GM18526 (cell line): ENCODE results near the gene GPRC5B.

Experiments used
- POLR2A ChIP-seq: IDR thresholded peaks from 3 replicates; pipeline ENCODE4 v1.6.1; 2011; ENCODE audit not compliant: insufficient read length; ENCODE audit errors: extremely low read depth

Gene GPRC5B

DNA sequence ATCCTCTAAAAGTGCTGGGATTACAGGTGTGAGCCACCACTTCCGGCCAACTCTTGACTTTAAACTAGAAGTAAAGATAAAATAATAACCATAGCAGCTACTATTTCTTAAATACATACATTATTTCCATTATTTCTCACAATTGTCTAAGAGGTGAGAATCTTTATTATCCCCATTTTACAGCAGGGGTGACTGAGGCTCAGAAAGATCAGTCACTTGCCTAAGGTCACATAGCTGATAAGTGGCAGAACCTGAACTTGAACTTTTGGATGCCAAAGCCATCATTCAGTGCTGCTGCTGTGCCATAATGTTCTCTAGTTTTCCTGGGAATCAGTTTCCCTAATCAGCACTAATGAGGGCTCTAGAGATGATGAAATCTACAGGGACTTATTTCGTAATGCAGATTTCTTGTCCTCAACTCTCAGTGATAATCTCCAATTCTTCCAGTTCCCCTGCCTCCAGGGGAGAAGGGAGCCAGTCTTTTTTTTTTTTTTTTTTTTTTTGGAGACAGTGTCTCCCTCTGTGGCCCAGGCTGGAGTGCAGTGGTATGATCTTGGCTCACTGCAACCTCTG is 25.2 kb upstream of the GPRC5B start:
- TF ChIP-seq POLR2A = no peak

DNA sequence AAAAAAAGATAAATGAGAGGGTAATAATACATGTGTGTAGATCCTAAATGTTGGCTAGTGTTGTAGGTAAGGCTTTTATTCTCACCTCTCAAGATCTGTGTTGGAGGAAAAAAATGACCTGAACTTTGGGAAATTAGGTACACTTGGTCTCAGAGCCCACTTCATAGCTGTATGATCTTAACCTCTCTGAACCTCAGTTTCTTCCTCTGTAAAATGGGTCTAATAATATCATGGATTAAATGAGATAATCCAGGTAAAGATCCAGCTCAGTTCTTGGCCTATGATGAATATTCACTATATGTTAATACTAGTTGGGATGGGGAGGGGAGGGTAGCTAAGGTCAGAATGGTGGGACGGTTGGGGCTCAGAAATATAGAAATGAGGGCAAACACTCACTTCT is 24.3 kb upstream of the GPRC5B start:
- TF ChIP-seq POLR2A = no peak

DNA sequence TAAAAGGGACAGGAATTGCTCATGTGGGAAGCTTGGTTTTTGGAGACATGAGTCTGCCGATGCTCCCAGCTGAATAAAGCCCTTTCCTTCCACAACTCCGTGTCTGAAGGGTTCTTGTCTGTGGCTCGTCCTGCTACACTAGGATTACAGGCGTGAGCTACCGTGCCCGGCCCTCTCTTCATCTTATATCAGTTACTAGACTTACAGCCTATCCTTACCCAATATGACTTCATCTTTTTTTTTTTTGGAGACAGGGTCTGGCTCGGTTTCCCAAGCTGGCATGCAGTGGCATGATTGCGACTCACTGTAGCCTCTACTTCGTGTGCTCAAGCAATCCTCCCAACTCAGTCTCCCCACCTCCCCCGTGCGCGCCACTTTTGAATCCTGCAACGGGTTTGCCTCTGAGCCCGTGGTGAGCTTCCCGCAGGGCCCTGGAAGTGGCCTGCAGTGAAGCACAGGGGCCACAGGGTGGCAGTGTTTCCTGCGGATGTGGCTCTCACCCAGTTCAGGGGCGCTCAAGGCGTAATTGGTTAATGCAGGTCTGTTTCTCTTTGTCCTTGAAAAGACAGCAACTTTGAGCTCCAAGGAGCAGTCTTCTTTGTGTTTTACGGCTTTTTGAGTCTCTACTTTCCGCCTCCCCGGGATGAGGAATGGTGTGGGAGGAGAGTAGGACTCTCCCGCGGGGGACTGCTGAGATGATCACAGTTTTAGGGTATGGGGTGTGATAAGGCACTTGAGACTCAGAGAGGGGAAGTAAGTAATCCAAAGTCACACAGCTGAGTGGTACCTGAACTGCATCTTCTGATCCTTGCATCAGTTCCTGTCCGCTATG is 22.7 kb upstream of the GPRC5B start:
- no peak for TF ChIP-seq POLR2A

DNA sequence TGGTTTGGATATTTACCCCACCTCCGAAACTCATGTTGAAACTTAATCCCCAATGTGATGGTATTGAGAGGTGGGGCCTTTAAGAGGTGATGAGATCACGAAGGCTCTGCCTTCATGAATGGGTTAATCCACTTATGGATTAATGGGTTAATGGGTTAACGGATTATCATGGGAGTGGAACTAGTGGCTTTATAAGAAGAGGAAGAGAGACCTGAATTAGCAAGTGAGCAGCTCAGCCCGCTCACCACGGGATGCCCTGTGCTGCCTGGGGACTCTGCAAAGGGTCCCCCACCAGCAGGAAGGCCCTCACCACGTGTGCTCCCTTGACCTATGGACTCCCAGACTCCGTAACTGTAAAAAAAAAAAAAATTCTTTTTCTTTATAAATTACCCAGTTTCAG is 16.5 kb upstream of the GPRC5B start:
- TF ChIP-seq POLR2A = no peak

DNA sequence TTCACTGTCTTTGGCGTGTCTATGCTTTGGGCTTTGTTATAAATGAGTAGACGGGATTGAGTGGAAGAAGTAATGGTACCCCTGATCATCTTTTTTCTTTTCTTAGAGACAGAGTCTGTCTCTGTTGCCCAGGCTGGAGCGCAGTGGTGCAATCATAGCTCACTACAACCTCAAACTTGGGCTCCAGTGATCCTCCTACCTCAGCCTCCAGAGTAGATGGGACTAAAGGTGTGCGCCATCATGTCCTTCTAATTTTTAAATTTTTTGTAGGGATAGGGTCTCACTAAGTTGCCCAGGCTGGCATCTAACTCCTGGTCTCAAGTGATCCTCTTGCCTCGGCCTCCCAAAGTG is 14.9 kb upstream of the GPRC5B start:
- TF ChIP-seq POLR2A = no peak

DNA sequence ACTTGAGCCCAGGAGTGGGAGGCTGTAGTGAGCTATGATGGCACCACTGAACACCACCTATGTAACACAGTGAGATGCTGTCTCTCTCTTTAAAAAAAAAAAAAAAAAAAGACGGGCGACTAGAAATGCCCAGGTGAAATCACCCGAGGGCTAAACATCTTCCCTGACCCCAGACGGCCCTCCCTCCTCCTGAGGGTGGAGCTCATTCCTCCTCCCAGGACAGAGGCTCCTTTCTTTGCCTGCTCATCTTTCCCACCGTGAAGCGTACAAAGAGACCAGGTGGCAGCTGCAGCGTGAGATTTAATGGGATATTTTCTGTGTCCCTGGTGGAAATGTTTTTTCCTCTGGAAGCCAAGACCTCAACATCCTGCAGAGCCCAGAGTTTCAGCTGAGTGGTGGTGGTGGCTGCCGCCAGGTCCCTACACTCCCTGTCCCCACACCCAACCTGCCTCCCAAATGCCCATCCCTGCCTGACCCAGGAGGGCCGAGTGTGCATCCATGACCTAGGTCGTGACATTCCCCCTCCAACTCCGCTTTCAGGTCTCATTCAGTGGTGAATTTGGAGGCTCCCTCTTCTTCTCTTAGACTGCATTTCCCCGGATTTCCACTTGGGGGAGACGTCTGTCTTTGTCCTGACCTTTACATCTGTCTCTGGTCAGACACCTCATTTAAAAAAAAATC is 14.4 kb upstream of the GPRC5B start:
- no peak for TF ChIP-seq POLR2A

DNA sequence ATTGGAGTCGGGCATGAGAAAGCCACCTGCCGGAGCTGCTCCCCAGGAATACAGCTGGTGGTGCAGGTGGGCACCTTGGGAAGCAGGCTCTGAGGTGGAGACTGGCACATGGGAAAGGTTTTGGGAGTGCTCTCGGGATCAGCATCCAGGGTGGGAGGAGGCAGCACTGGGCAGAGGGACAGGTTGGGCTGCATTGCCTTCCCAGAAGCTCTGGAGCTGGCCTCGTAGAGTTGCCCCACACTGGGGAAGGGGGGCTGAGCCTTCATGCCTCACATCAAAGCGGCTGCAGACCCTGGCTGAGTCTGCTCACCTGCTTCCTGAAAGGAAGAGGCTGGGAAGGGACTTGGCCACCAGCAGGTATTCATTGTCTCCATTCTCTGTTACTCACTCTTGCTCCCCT is 13.5 kb upstream of the GPRC5B start:
- TF ChIP-seq POLR2A = no peak

DNA sequence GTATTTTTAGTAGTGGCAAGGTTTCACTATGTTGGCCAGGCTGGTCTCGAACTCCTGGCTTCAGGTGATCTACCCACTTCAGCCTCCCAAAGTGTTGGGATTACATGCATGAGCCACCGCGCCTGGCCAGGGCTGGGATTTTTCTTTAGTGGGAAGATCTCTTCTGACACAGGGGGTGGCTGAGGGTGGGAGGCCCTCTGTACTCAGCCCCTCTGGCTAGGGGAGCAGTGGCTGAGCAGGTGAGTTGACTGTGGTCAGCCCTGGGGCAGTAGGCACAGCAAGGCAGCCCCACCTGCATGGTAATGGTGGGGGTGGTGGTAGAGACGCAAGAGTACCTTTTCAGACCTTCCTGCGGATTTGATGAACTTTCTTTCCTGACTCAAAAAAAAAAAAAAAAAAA is 12.3 kb upstream of the GPRC5B start:
- no peak for TF ChIP-seq POLR2A

DNA sequence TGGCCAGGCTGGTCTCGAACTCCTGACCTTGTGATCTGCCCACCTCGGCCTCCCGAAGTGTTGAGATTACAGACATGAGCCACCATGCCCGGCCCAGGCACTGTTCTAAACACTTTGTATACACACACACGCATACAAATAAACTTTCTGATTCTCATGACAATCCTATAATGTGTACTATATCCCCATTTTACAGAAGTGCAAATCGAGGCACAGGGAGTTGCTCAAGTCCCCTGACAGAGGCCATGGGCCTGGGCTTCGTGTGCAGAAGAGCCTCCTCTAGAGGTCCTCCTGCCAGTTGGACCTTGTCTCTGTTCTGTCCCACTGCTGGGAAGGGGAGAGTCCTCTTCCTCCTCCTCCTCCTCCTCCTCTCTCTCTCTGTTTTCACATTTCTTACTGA is 9.9 kb upstream of the GPRC5B start:
- no peak for TF ChIP-seq POLR2A

DNA sequence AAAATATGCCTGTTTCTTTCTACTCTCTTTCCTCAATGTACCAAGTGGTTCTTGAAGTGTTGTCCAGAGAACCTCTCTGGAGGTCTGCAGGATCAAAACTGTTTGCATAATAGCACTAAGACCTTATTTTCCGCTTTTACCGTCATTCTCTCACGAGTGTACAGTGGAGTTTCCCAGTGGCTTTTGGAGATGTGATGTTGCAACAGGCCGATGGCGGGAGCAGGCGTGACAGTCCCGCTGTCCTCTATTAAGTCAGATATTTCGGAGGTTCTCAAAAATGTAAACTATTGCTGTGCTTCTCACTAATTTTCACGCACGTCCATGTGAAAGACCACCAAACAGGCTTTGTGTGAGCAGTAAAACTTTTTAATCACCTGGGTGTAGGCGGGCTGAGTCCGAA is 8.3 kb upstream of the GPRC5B start:
- TF ChIP-seq POLR2A = no peak

DNA sequence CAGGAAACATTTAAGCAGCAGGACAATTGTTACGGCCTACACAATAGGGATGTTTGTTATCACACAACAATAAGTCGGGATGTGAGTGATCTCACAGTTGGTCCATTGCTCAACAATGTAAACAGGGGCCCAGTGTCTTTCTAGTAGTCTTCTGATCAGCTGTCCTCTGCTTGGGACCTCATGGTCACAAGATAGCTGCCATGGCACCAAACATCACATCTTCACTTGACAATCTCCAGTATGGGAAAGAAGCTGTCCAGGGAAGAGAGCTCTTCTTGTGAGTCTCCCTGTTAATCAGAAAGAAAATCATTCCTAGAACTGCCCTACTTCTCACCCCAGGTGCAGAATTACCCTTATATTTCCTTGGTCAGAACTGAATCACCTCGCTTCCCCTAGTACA is 6.3 kb upstream of the GPRC5B start:
- no peak for TF ChIP-seq POLR2A

DNA sequence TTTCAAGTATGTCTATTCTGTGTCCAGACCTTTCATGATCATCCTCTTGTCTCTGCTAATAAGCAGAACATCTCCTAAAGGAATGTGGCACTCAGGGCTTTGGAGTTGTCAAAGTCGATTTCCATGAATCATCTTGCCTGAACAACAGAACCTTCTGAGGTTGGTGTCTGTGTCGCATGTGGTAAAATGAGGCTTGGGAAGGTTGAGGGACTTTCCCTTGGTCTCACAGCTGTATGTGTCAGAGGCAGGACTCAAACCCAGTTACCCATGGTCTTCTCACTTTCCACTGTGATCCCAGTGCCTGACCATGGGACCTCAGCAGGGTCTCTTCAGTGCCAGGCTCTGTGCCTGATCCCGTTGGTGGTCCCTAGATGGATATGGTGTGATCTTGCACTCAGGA is 4.2 kb upstream of the GPRC5B start:
- TF ChIP-seq POLR2A = no peak

DNA sequence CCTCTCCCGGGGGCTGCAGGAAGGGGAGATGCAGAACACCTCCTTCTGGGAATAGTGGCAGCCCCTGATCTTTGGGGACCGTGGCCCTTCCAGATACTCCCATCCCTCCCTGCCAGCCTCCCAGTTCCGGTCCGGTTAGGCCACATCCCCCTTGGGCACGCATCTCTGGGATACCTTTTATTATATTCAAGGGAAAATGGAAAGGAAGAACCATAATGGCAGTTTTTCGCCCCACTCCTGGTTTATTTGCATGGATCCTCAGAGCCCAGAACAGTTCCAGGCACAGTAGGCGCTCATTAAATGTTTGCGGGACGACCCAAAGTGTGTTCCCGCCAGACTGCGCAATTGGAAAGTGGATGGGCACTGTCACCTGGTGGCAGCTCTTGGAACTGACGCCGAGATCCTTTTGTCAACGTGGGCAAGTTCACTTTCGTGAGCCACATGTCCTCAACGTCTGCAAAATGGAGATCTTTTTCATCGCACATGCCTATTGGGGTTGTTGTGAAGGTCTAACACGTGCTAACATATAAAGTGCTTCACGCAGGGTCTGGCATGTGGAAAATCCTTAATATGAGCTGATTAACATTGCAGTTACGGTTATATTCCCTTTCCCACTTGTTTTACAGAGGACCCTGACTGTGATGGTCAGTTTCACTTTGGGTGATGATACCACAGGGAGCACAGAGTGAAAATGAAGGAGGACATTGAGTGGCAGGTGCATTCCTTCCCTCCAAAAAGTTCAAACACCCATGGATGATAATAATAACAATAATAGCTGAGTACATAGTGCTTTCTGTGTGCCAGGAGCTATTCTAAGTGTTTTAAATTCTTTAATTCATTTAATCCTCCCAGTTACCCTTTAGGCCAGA is 1.7 kb upstream of the GPRC5B start:
- TF ChIP-seq POLR2A = no peak

DNA sequence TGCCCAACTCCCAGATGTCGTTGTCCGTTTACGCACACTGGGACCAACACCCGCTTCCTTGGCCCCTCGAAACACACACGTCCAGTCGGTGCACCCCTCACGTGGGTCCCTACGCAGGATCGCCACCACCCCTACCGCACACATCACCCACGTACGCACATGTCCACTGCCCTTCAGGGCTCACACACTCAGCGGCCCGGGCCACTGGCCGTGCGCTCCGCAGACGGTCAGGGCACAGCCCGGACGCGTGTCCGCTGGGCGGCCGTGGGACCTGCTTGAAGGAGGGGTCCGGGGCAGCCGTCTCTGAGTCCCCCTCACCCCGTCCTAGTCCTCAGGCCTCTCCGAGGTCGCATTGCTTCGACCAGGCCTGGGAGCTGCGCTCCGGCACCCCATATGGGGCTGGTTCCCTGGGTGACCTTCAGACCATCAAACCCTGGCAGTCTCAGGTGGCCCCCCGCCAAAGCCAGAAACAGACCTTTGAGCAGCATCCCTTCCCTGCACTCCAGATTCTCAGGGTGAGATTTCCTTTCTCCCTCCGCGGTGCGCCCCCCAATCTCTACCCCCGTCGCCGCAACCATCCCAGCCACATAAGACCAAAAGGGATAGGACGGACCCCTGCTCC is 914 bp upstream of the GPRC5B start:
- no peak for TF ChIP-seq POLR2A

DNA sequence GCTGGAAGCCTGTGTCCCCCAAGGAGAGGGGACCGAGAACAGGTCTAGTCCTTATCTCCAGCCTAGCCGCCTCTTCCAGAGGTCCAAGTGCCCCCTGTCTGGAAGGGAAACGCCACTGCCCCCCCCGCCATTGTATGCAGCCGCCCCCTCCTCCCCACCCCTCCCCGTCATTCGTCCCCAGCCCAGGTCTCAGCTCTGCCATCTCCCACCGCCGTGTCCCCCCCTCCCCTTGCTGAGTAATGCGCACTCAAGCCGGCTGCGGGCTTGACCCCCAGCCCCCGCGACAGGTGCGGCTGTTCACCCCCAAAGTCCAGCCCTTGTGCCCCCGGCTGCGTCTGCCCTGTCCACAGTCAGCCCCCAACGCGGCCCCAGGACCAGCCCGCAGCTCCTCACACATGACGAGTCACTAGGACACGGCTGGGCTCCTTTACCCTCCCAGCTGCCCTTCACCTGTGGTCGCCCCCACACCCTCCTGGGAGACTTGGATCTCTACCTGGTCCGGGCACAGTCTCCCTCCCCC is 622 bp downstream of the GPRC5B start:
- TF ChIP-seq POLR2A = no peak

DNA sequence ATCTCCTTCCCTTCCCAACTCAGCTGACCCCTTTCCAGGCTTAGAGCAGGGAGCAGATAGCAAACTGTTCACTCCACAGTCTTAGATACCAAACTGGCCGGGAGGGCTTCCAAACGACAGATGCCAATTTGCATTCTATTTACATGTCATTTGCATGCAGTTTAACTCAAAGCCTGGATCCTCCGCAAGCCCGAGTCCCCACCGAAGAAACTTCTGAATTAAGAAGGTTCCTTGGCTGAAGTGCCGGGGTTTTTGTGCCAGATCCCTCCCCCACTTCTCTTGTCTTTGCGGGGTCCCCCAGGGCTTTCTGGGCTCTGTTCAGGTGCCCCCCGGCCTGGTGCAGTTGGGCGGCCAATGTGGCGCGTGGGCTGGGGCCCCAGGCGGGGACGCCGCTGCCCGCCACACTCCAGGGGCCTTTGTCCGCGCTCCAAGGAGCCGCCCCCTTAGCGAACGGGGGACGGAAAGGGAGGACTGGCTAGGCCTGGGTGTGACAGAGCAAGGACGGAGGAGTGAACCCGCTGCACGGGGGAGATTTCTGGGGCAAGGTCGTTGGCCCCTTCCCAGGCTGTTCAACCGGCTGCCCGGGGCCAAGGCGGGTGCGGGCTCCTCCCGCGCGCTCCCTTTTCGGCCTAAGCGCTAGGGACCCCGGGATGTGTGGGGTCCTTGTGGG is 1.2 kb downstream of the GPRC5B start:
- no peak for TF ChIP-seq POLR2A
